Hematopoietic multipotent progenitor cell treated with erythropoietin and hydrocortisone succinate and interleukin-3 and kit ligand, for 15 days (in vitro differentiated cells): ENCODE data around the gene NAT14.

Source experiments
- DNase-seq: peaks from one replicate; pipeline ENCODE4 v3.0.0-alpha.2; 2015; ENCODE audit warnings: low spot score

NAT14 gene

GRCh38 chr19:55453511-55454260, 31.3 kb upstream of the NAT14 start:
- DNase-seq, result no peak

- DNase-seq, result peak; percentile 70
These were observed 30.2 kb upstream of the NAT14 start for GRCh38 chr19:55454787-55455243.

- no peak for DNase-seq
These were observed 29.3 kb upstream of the NAT14 start for GRCh38 chr19:55455576-55456235.

- no peak for DNase-seq
These were observed 28.6 kb upstream of the NAT14 start for GRCh38 chr19:55456347-55456746.

- no peak for DNase-seq
These were observed 27.1 kb upstream of the NAT14 start for GRCh38 chr19:55457683-55458457.

GRCh38 chr19:55459551-55459949, 25.4 kb upstream of the NAT14 start:
- no peak for DNase-seq

GRCh38 chr19:55459950-55460657, 24.9 kb upstream of the NAT14 start:
- DNase-seq, result peak; percentile 31

- peak; percentile 74 for DNase-seq
These were observed 24.2 kb upstream of the NAT14 start for GRCh38 chr19:55460670-55461258.

- DNase-seq, result peak; percentile 100
These were observed 23.6 kb upstream of the NAT14 start, which contains the start of gene ISOC2 for GRCh38 chr19:55461259-55461973. Gene ISOC2 (minus strand): TSS chr19:55461642. CDS start chr19:55456486, 5,156 bp downstream.

- peak; percentile 73 for DNase-seq
These were observed 22.9 kb upstream of the NAT14 start for GRCh38 chr19:55461974-55462626.

- DNase-seq, result no peak
These were observed 22.3 kb upstream of the NAT14 start for GRCh38 chr19:55462722-55463121.

- no peak for DNase-seq
These were observed 21.4 kb upstream of the NAT14 start for GRCh38 chr19:55463583-55464031.

GRCh38 chr19:55464039-55464661, 20.8 kb upstream of the NAT14 start:
- no peak for DNase-seq

GRCh38 chr19:55464662-55465054, 20.3 kb upstream of the NAT14 start, which contains the start of gene C19orf85:
Gene C19orf85 (minus strand): TSS chr19:55464751. CDS start chr19:55464554, 197 bp downstream.
- DNase-seq, result no peak

GRCh38 chr19:55465460-55466240, 19.3 kb upstream of the NAT14 start:
- no peak for DNase-seq

GRCh38 chr19:55466241-55466614, 18.8 kb upstream of the NAT14 start:
- DNase-seq, result no peak

- DNase-seq, result peak; percentile 78
These were observed 17.5 kb upstream of the NAT14 start for GRCh38 chr19:55467236-55468053.

- no peak for DNase-seq
These were observed 17.0 kb upstream of the NAT14 start for GRCh38 chr19:55468054-55468393.
